PC-3 (cell line): ENCODE measurements around the gene OR8J1.

Source experiments
- CTCF ChIP-seq: fragments of 300-600 bp; sonication (generic); conservative IDR thresholded peaks from 2 replicates; pipeline ENCODE4 v1.5.1; 2017; ENCODE audit warnings: antibody characterized with exemption, low read depth, mild to moderate bottlenecking, low read length
- EZH2 ChIP-seq: fragments of 300-600 bp; sonication (generic); IDR thresholded peaks from one replicate; pipeline ENCODE4 v1.6.1; 2017; ENCODE audit warnings: antibody characterized with exemption, mild to moderate bottlenecking, low read length; ENCODE audit not compliant: unreplicated experiment
- EZH2phosphoT487 ChIP-seq: fragments of 300-600 bp; sonication (generic); IDR thresholded peaks from 2 replicates; pipeline ENCODE4 v1.6.1; 2018; ENCODE audit warnings: mild to moderate bottlenecking, antibody characterized with exemption, low read length, borderline replicate concordance

GRCh38 chr11:56345739-56346138, 8.4 kb upstream of the OR8J1 start, which contains the start of gene OR8K1:
- TF ChIP-seq EZH2 (no peak), CTCF (no peak), EZH2phosphoT487 (no peak)
